Esophagus muscularis mucosa (tissue), 4 donors: ENCODE measurements around the gene RER1.

ENCODE experiments used
- EP300 ChIP-seq: sonication (generic); formaldehyde crosslinking; IDR thresholded peaks from one replicate; pipeline ENCODE4 v1.6.1; 2017; ENCODE audit warnings: antibody characterized with exemption
- POLR2A ChIP-seq: fragments of 450-650 bp; IDR thresholded peaks from one replicate; pipeline ENCODE4 v1.6.1; 2017; ENCODE audit warnings: antibody characterized with exemption, moderate library complexity, mild to moderate bottlenecking, low read depth
- POLR2AphosphoS5 ChIP-seq, 2 donors: sonication (generic); formaldehyde crosslinking; IDR thresholded peaks; one replicate each; pipeline ENCODE4 v1.6.1; 2017; ENCODE audit warnings: antibody characterized with exemption in 2 of 2
- TF ChIP-seq, protein P1 (sequence below), 3 experiments: fragments of 200-600 bp in 2 of 3; fragments of 450-650 bp in 1 of 3; sonication (generic) in 2 of 3; IDR thresholded peaks; one replicate each; pipeline ENCODE4 v1.5.1; 2017 to 2019; ENCODE audit warnings: antibody characterized with exemption in 3 of 3, mild to moderate bottlenecking in 2 of 3, moderate library complexity in 1 of 3

DNA sequence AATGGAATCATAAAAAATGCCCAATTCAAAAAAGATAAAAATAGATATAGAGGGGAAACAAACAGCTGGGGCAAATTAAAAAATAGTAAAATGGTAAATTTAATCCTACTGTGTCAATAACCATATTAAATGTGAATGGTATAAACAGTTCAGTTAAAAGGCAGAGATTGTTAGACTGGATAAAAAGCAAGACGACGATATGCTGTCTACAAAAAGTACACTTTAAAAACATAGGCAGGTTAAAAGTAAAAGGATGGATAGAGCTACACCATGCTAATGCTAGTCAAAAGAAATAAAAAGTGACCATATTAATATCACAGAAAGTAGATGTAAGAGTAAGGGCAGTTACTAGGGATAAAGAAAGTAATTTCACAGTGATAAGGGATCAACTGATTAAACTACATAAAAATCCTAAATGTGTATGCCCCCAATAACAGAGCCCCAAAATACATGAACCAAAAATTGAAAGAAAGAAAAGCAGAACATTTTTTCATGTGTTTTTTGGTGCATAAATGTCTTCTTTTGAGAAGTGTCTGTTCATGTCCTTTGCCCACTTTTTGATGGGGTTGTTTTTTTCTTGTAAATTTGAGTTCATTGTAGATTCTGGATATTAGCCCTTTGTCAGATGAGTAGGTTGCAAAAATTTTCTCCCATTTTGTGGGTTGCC is 27.7 kb upstream of the RER1 start:
- TF ChIP-seq, protein P1, sequence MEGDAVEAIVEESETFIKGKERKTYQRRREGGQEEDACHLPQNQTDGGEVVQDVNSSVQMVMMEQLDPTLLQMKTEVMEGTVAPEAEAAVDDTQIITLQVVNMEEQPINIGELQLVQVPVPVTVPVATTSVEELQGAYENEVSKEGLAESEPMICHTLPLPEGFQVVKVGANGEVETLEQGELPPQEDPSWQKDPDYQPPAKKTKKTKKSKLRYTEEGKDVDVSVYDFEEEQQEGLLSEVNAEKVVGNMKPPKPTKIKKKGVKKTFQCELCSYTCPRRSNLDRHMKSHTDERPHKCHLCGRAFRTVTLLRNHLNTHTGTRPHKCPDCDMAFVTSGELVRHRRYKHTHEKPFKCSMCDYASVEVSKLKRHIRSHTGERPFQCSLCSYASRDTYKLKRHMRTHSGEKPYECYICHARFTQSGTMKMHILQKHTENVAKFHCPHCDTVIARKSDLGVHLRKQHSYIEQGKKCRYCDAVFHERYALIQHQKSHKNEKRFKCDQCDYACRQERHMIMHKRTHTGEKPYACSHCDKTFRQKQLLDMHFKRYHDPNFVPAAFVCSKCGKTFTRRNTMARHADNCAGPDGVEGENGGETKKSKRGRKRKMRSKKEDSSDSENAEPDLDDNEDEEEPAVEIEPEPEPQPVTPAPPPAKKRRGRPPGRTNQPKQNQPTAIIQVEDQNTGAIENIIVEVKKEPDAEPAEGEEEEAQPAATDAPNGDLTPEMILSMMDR (IDR thresholded peaks at IDR 0.05) = no peak
- TF ChIP-seq POLR2A (no peak), EP300 (no peak), POLR2AphosphoS5 (IDR thresholded peaks at IDR 0.05) (no peak)
